ENCODE measurements around the gene SELENON.

SELENON gene

DNA sequence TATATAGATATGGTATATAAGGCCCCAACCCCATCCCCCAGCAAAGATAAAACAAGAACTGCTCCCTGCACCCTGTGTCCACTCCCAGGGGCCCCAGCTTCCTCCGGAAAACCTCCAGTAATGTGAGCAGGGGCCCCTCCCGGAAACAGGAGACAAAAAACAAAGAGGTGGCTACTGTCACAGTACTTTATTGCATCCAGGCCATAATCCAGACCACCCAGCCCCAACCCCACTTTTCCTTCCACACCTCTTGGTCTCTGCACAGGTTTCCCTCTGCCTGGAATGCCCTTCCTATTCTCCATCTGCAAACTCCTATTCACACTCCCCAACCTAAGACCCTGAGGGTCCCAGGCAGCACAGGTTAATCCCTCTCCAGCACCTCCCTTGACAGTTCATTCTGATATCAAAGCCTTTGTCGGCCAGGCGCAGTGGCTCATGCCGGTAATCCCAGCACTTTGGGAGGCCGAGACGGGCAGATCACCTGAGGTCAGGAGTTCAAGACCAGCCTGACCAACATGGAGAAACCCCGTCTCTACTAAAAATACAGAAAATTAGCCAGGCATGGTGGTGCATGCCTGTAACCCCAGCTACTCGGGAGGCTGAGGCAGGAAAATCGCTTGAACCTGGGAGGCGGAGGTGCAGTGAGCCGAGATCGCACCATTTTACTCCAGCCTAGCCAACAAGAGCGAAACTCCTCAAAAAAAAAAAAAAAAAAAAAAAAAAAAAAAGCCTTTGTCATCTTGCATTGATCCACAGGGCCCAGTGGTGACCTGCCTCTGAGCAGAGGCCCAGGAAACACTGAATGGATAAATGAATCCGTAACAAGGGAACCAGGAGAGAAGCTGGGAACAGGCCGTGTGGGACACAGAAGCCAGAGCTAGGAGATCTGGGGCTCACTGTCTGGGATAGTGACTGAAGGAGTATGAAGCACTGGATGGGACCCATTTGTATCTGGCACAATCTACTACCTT, 61.6 kb downstream of the SELENON start:
- TF ChIP-seq, protein P1, sequence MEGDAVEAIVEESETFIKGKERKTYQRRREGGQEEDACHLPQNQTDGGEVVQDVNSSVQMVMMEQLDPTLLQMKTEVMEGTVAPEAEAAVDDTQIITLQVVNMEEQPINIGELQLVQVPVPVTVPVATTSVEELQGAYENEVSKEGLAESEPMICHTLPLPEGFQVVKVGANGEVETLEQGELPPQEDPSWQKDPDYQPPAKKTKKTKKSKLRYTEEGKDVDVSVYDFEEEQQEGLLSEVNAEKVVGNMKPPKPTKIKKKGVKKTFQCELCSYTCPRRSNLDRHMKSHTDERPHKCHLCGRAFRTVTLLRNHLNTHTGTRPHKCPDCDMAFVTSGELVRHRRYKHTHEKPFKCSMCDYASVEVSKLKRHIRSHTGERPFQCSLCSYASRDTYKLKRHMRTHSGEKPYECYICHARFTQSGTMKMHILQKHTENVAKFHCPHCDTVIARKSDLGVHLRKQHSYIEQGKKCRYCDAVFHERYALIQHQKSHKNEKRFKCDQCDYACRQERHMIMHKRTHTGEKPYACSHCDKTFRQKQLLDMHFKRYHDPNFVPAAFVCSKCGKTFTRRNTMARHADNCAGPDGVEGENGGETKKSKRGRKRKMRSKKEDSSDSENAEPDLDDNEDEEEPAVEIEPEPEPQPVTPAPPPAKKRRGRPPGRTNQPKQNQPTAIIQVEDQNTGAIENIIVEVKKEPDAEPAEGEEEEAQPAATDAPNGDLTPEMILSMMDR (IDR thresholded peaks at IDR 0.05; ENCODE audit: low read depth, low read length), result no peak
- no peak overlapping the region for H3K4me3 ChIP-seq (ENCODE audit: low read depth, low read length)

DNA sequence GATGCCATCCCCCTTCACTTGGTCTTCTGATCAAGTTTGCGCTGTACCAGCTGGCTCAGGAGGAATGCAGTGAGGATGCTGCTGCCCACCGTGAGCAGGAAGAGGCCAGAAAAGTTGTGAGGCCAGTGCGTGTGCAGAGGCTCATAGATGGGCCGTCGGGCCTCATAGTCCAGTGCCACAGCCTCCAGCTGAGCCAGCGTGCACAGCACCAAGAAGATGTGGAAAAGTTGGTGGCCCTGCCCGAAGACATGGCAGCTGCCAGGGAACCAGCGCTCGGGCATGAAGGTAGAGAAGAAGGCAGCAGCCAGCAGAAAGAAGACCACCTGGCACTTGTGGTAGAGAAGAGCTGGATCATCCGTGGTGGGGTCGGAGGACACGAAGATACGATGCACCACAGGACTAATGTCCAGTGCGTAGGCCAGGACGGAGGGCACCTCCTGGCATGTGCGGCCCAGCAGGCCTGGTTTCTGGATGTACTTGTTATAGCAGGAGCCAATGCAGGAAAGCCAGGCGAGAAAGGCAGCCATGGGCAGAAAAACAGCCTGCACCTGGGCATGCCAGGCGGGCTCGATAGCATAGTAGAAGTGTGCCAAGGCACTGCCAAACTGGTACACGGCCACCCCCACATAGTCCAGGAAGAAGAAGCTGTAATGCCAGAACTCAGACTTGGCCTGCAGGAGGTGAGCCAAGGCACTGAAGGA, 62.9 kb downstream of the SELENON start:
- H3K4me3 ChIP-seq (ENCODE audit: low read depth, low read length), result no peak overlapping the region
- TF ChIP-seq, protein P1 (IDR thresholded peaks at IDR 0.05; ENCODE audit: low read depth, low read length), result no peak

DNA sequence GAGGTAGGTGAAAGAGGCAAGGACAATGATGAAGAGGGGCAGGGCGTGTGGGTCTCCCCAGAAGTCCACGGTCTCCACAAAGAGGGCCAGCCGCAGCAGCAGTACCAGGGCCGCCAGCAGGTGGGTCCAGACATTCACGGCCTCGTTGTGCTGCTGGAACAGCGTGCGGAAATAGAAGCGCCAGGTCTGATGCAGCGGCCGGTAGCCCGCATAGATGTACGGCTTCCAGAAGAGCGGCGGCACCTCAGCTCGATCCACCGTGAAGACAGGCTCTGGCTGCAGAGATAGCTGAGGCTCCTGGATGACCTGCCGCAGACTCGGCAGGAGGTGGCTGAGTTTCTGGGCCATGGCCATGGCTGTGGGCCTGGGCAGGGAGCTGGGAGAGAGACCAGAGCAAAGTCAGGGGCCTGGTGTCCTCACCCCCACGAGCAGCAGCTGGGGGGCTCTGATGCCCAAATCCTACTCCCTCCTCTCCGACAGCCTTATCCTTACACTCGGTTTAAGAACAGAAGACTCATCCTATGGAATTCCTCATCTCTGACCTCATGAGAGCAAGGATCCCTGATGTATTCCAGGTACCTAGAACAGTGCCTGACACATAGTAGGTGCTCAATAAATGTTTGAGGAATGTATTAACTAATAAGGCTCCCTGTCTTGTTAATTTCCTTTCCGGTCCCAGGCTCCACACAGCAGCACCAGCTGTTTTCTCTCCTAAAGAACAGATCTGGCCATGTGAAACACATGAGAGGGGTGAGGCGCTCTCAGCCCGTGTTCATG, 63.7 kb downstream of the SELENON start:
- TF ChIP-seq, protein P1 (IDR thresholded peaks at IDR 0.05; ENCODE audit: low read depth, low read length), result no peak
- H3K4me3 ChIP-seq (ENCODE audit: low read depth, low read length), result no peak overlapping the region

DNA sequence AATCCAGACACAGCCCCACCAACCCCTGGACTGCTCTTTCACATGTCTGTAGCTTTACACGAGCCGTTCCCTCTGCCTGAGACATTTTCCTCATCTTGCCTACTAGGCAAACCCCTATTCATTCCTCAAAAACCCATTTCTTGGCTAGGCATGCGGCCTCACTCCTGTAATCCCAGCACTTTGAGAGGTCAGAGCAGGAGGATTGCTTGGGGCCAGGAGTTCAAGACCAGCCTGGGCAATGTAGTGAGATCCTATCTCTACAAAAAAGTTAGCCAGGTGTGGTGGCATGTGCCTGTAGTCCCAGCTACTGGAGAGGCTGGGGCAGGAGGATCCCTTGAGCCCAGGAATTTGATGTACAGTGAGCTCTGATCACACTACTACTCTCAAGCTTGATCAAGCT, 64.4 kb downstream of the SELENON start:
- H3K4me3 ChIP-seq (ENCODE audit: low read depth, low read length), result no peak overlapping the region
- TF ChIP-seq, protein P1 (IDR thresholded peaks at IDR 0.05; ENCODE audit: low read depth, low read length), result no peak

DNA sequence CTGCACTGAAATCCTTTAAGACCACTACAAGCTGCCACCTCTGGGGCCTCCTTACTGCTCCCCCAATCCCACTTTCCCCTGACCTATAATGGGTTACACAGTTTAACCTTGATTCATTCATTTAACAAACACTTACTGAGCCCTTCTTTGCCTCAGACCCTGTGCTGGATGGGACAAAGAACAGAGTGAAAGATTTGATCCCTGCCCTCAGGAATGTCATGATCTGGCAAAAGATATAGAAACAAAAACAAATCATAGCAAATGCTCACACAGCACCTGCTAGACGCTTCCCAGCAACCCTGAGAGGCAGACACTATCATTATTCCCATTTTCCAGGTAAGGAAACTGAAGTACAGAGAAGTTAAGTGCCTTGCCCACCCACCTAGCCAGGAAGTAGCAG, 66.3 kb downstream of the SELENON start:
- TF ChIP-seq, protein P1 (IDR thresholded peaks at IDR 0.05; ENCODE audit: low read depth, low read length), result no peak
- H3K4me3 ChIP-seq (ENCODE audit: low read depth, low read length), result no peak overlapping the region

DNA sequence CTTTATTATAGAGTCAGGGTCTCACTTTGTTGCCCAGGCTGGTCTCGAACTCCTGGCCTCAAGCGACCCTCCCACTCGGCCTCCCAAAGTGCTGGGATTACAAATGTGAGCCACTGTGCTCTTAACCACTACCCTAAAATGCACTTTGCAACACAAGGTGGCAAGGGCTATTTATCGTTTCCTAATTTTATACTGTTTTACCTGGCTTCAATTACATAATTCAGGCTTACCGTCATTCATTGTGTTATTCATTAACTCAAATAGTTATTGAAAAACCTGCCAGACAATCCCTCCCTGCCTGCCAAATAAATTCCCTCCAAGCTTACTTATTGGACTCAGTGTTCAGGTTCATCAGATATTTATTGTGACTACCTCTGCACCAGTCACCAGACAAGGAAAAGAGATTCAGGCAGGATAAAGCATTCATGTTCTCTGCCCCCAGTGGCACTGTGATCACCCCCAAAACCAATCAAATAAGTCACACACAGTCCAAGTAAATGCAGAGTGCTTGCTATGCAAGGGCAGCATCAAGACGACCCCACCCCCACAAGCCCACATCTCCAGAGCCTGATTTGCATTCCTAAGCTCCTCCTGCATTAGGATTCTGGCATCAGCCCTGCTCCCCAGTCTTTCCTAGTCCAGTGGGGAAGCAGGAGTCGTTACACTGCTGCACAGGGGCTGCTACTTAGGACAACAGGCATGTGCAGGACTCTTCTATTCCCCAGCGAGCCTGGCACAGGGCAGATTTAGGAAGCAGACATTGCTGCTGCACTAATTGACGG, 67.4 kb downstream of the SELENON start:
- no peak overlapping the region for H3K4me3 ChIP-seq (ENCODE audit: low read depth, low read length)
- TF ChIP-seq, protein P1 (IDR thresholded peaks at IDR 0.05; ENCODE audit: low read depth, low read length), result no peak
